HEK293 (cell line): ENCODE results near the gene PAK2.

Experiments
- CTCF ChIP-seq: fragments of 450-650 bp; formaldehyde crosslinking; IDR thresholded peaks from 2 replicates; pipeline ENCODE4 v1.5.1; 2016; ENCODE audit warnings: missing biosample characterization, missing genetic modification characterization
- HIC1 ChIP-seq: fragments of 450-650 bp; formaldehyde crosslinking; IDR thresholded peaks from 2 replicates; pipeline ENCODE4 v1.5.1; 2016; ENCODE audit warnings: missing biosample characterization, missing genetic modification characterization
- HOXA7 ChIP-seq: sonication (generic); formaldehyde crosslinking; IDR thresholded peaks from 2 replicates; pipeline ENCODE4 v1.8.1; 2022; ENCODE audit warnings: missing genetic modification reagents, borderline replicate concordance
- MYNN ChIP-seq: fragments of 450-650 bp; formaldehyde crosslinking; IDR thresholded peaks from 2 replicates; pipeline ENCODE4 v1.5.1; 2016; ENCODE audit warnings: missing biosample characterization, missing genetic modification characterization, borderline replicate concordance
- SP2 ChIP-seq: fragments of 450-650 bp; formaldehyde crosslinking; IDR thresholded peaks from 2 replicates; pipeline ENCODE4 v1.5.1; 2016; ENCODE audit warnings: missing biosample characterization, missing genetic modification characterization
- ZEB2 ChIP-seq: fragments of 450-650 bp; formaldehyde crosslinking; IDR thresholded peaks from 2 replicates; pipeline ENCODE4 v1.5.1; 2016; ENCODE audit warnings: missing biosample characterization, missing genetic modification characterization
- ZNF155 ChIP-seq: fragments of 450-650 bp; formaldehyde crosslinking; IDR thresholded peaks from 2 replicates; pipeline ENCODE4 v1.5.1; 2016; ENCODE audit warnings: missing biosample characterization, missing genetic modification characterization
- ZNF16 ChIP-seq: fragments of 450-650 bp; formaldehyde crosslinking; IDR thresholded peaks from 2 replicates; pipeline ENCODE4 v1.5.1; 2016; ENCODE audit warnings: low read depth, missing biosample characterization, missing genetic modification characterization
- ZNF274 ChIP-seq, 2 experiments: fragments of 200-500 bp in 1 of 2; fragments of 450-650 bp in 1 of 2; sonication (Bioruptor generic) in 1 of 2; formaldehyde crosslinking in 1 of 2; IDR thresholded peaks; 2 replicates each; pipeline versions ENCODE4 v1.5.1 to v1.6.1; 2014 to 2016; ENCODE audit warnings: borderline replicate concordance in 1 of 2, inconsistent platforms in 1 of 2, low read length in 1 of 2, missing biosample characterization in 1 of 2, missing genetic modification characterization in 1 of 2
- ZNF350 ChIP-seq: fragments of 450-650 bp; formaldehyde crosslinking; IDR thresholded peaks from 2 replicates; pipeline ENCODE4 v1.5.0; 2017; ENCODE audit warnings: missing biosample characterization, mild to moderate bottlenecking, missing genetic modification characterization
- ZNF398 ChIP-seq: fragments of 450-650 bp; formaldehyde crosslinking; IDR thresholded peaks from 2 replicates; pipeline ENCODE4 v1.5.1; 2017; ENCODE audit warnings: missing biosample characterization, missing genetic modification characterization
- ZNF629 ChIP-seq: fragments of 450-650 bp; formaldehyde crosslinking; IDR thresholded peaks from 2 replicates; pipeline ENCODE4 v1.5.1; 2017; ENCODE audit warnings: missing biosample characterization, missing genetic modification characterization

- no peak for TF ChIP-seq CTCF (tag by site-specific recombination)
- no peak for TF ChIP-seq ZNF274 (IDR thresholded peaks at IDR 0.05; ENCODE audit: low read length)
- no peak for TF ChIP-seq ZNF274 (tag by site-specific recombination; IDR thresholded peaks at IDR 0.05; ENCODE audit: borderline replicate concordance)
- TF ChIP-seq HIC1 (tag by site-specific recombination): no peak
- TF ChIP-seq ZEB2 (tag by site-specific recombination): no peak
- no peak for TF ChIP-seq ZNF350 (tag by site-specific recombination)
- TF ChIP-seq ZNF398 (tag by site-specific recombination): no peak
- TF ChIP-seq ZNF629 (tag by site-specific recombination): no peak
- no peak for TF ChIP-seq MYNN (tag by site-specific recombination)
- TF ChIP-seq SP2: no peak
- TF ChIP-seq ZNF155 (tag by site-specific recombination): no peak
- no peak for TF ChIP-seq ZNF16 (tag by site-specific recombination)
- no peak for TF ChIP-seq HOXA7
Measured at GRCh38 chr3:196782511-196782910, 42.9 kb downstream of the PAK2 start.
